Left cardiac atrium (tissue), 4 donors: ENCODE data around the gene VSX2. TPM values are rescaled to one million over a fixed set of nuclear protein-coding genes. Genes with fewer than 3 reads are reported as not detected.
"Not testable (repeated sequence)": the region's sequence is repeated elsewhere in the genome, so short reads cannot be mapped to it uniquely, and the experiment has no call there.

Experiments used
- ATAC-seq, 2 donors: fragments of 200-7000 bp; cut with Tn5 transposase; one replicate each; pipeline ENCODE4 v1.9.1; 2020; ENCODE audit warnings: mild to moderate bottlenecking in 2 of 2, moderate library complexity in 2 of 2
- DNase-seq: peaks from one replicate; pipeline ENCODE4 v3.0.0-alpha.2; 2020
- intact Hi-C, 2 donors: fragments of 100-400 bp; cut with DNase I; formaldehyde crosslinking; loops; one replicate each; pipeline versions ENCODE4 v1.14.1 to v1.15.1; 2022 to 2023
- total RNA-seq, 2 donors: library from RNA; stranded (reverse); fragmentation: NEBNext Ultra II Directional; extraction: Animal tissue kit (Norgen Biotek cat#: 25700); gene quantifications; one replicate each; pipeline ENCODE4 v1.2.1, GENCODE V29; 2021
- donor health status: DM: no; HTN: yes; CAD: no.
- donor health status: DM: no; HTN: yes; CAD: no; lungs with severe emphysema.
- donor health status: DM: yes; HTN: yes; CAD: no.
- donor health status: Dilated cardiomyopathy.

VSX2 gene
- total RNA-seq, 2 donors from 2014 or later = not detected

GRCh38 chr14:74255281-74255680 lies 16.0 kb downstream of the VSX2 start:
- DNase-seq = no peak
- no peak for ATAC-seq
- intact Hi-C loops = no loop called here

- ATAC-seq (peak; percentile 85 to 86), DNase-seq (peak; percentile 50)
- intact Hi-C loops = no loop called here
Observed at GRCh38 chr14:74257078-74257940, 18.1 kb downstream of the VSX2 start.

GRCh38 chr14:74257941-74258763 lies 18.9 kb downstream of the VSX2 start:
- ATAC-seq (peak; percentile 21 to 31), DNase-seq (no peak)
- intact Hi-C loops = no loop called here

- intact Hi-C loops = no loop called here
- DNase-seq (no peak), ATAC-seq (no peak)
Observed at GRCh38 chr14:74258764-74259035, 19.5 kb downstream of the VSX2 start.

GRCh38 chr14:74259513-74259912 lies 20.3 kb downstream of the VSX2 start:
- ATAC-seq (no peak), DNase-seq (no peak)
- intact Hi-C loops = no loop called here

GRCh38 chr14:74260525-74261233 lies 21.4 kb downstream of the VSX2 start:
- DNase-seq (no peak), ATAC-seq (no peak)
- intact Hi-C loops = no loop called here

GRCh38 chr14:74261288-74261687 lies 22.0 kb downstream of the VSX2 start:
- ATAC-seq (no peak), DNase-seq (no peak)
- intact Hi-C loops = no loop called here

- ATAC-seq (no peak), DNase-seq (no peak)
- intact Hi-C loops = no loop called here
Observed at GRCh38 chr14:74262076-74262475, 22.8 kb downstream of the VSX2 start.

- intact Hi-C loops = no loop called here
- ATAC-seq (no peak), DNase-seq (no peak)
Observed at GRCh38 chr14:74263181-74263580, 23.9 kb downstream of the VSX2 start.

GRCh38 chr14:74263921-74264320 lies 24.7 kb downstream of the VSX2 start:
- intact Hi-C loops = no loop called here
- DNase-seq (no peak), ATAC-seq (no peak)

GRCh38 chr14:74265301-74265965 lies 26.2 kb downstream of the VSX2 start:
- ATAC-seq = no peak
- DNase-seq = no peak
- intact Hi-C loops = no loop called here

GRCh38 chr14:74267588-74267987 lies 28.3 kb downstream of the VSX2 start:
- DNase-seq (no peak), ATAC-seq (no peak)
- intact Hi-C loops = no loop called here

GRCh38 chr14:74270382-74271177 lies 31.3 kb downstream of the VSX2 start:
- DNase-seq, ATAC-seq, intact Hi-C loops: not testable (repeated sequence)

GRCh38 chr14:74271365-74271764 lies 32.1 kb downstream of the VSX2 start:
- DNase-seq = no peak
- ATAC-seq = no peak
- intact Hi-C loops = no loop called here

- no peak for DNase-seq
- intact Hi-C loops = no loop called here
- ATAC-seq = peak; percentile 53 to 64
Observed at GRCh38 chr14:74275241-74275841, 36.1 kb downstream of the VSX2 start.

GRCh38 chr14:74278080-74278479 lies 38.8 kb downstream of the VSX2 start:
- ATAC-seq (no peak), DNase-seq (no peak)
- intact Hi-C loops = no loop called here

- intact Hi-C loops = no loop called here
- ATAC-seq = no peak
- no peak for DNase-seq
Observed at GRCh38 chr14:74281069-74281468, 41.8 kb downstream of the VSX2 start.

- intact Hi-C loops = no loop called here
- DNase-seq (no peak), ATAC-seq (no peak)
Observed at GRCh38 chr14:74286736-74287135, 47.5 kb downstream of the VSX2 start.
